ENCODE measurements around the gene PCSK6. TPM values are rescaled to one million over a fixed set of nuclear protein-coding genes. Genes with fewer than 3 reads are reported as not detected.

The PCSK6 gene
- total RNA-seq, 1 donor from 2014 or later, result 1.1 TPM

GRCh38 chr15:101273534-101273933 is 216.0 kb downstream of the PCSK6 start:
- no peak for TF ChIP-seq CTCF (IDR thresholded peaks at IDR 0.05)
- DNase-seq, result no peak
- intact Hi-C loops (cut with micrococcal nuclease), result no loop called here
- Mint-ChIP-seq H3K27ac (no peak overlapping the region), H3K27me3 (no peaks in the 10 kb centered on the region), H3K9me3 (no peaks in the 10 kb centered on the region), H3K4me1 (peaks cover 14% of the 10 kb centered on the region), H3K4me3 (no peak overlapping the region), H3K36me3 (ENCODE audit: low read depth) (peaks cover 65% of the 10 kb centered on the region)
- ATAC-seq (ENCODE audit: low read depth), result no peak
- ChIA-PET CTCF (interaction anchor here (1.2 kb wide), 1 partner anchor 15 kb away, joined by 4 read pairs; no protein-coding TSS in a partner anchor), POLR2A (no interaction called here)

- POLR2A ChIA-PET, result no interaction called here
- no peak for TF ChIP-seq CTCF (IDR thresholded peaks at IDR 0.05)
- H3K4me1 Mint-ChIP-seq, result peaks cover 8% of the 10 kb centered on the region
- peaks cover 65% of the 10 kb centered on the region for H3K36me3 Mint-ChIP-seq (ENCODE audit: low read depth)
- CTCF ChIA-PET, result interaction anchor here (1.2 kb wide), 1 partner anchor 14 kb away, joined by 4 read pairs; no protein-coding TSS in a partner anchor
- intact Hi-C loops (cut with micrococcal nuclease), result no loop called here
- DNase-seq (no peak), ATAC-seq (ENCODE audit: low read depth) (no peak)
- H3K27me3 Mint-ChIP-seq, result no peaks in the 10 kb centered on the region
- no peak overlapping the region for H3K27ac Mint-ChIP-seq
- no peak overlapping the region for H3K4me3 Mint-ChIP-seq
- no peaks in the 10 kb centered on the region for H3K9me3 Mint-ChIP-seq
These were observed 216.9 kb downstream of the PCSK6 start for GRCh38 chr15:101272584-101272983.

GRCh38 chr15:101269479-101270223 is 219.9 kb downstream of the PCSK6 start:
- no peak overlapping the region for H3K27ac Mint-ChIP-seq
- ChIA-PET POLR2A (no interaction called here), CTCF (no interaction called here)
- H3K4me3 Mint-ChIP-seq, result no peak overlapping the region
- no peaks in the 10 kb centered on the region for H3K9me3 Mint-ChIP-seq
- ATAC-seq (ENCODE audit: low read depth), result no peak
- DNase-seq, result no peak
- TF ChIP-seq CTCF (IDR thresholded peaks at IDR 0.05), result no peak
- no peaks in the 10 kb centered on the region for H3K4me1 Mint-ChIP-seq
- intact Hi-C loops (cut with micrococcal nuclease), result no loop called here
- H3K36me3 Mint-ChIP-seq (ENCODE audit: low read depth), result peaks cover 54% of the 10 kb centered on the region
- no peaks in the 10 kb centered on the region for H3K27me3 Mint-ChIP-seq

GRCh38 chr15:101267320-101268104 is 222.0 kb downstream of the PCSK6 start:
- no peaks in the 10 kb centered on the region for H3K9me3 Mint-ChIP-seq
- H3K36me3 Mint-ChIP-seq (ENCODE audit: low read depth), result peaks cover 33% of the 10 kb centered on the region
- H3K27ac Mint-ChIP-seq, result no peak overlapping the region
- H3K4me3 Mint-ChIP-seq, result no peak overlapping the region
- POLR2A ChIA-PET, result interaction anchor here (1.0 to 1.2 kb wide), 2 partner anchors 16 to 26 kb away, joined by 3 to 4 read pairs; partner anchors contain the start of gene CHSY1
- no peaks in the 10 kb centered on the region for H3K27me3 Mint-ChIP-seq
- intact Hi-C loops (cut with micrococcal nuclease), result no loop called here
- TF ChIP-seq CTCF (IDR thresholded peaks at IDR 0.05), result no peak
- H3K4me1 Mint-ChIP-seq, result no peaks in the 10 kb centered on the region
- DNase-seq (no peak), ATAC-seq (ENCODE audit: low read depth) (no peak)
- CTCF ChIA-PET, result interaction anchor here (1.5 to 1.9 kb wide), 2 partner anchors 9 to 180 kb away, joined by 3 to 5 read pairs; no protein-coding TSS in a partner anchor

GRCh38 chr15:101266787-101267186 is 222.7 kb downstream of the PCSK6 start:
- intact Hi-C loops (cut with micrococcal nuclease), result no loop called here
- H3K4me1 Mint-ChIP-seq, result no peaks in the 10 kb centered on the region
- ChIA-PET CTCF (interaction anchor here (1.5 kb wide), 1 partner anchor 179 kb away, joined by 3 read pairs; no protein-coding TSS in a partner anchor), POLR2A (interaction anchor here (1.2 kb wide), 1 partner anchor 27 kb away, joined by 4 read pairs; no protein-coding TSS in a partner anchor)
- H3K27ac Mint-ChIP-seq, result no peak overlapping the region
- peaks cover 26% of the 10 kb centered on the region for H3K36me3 Mint-ChIP-seq (ENCODE audit: low read depth)
- H3K9me3 Mint-ChIP-seq, result no peaks in the 10 kb centered on the region
- ATAC-seq (ENCODE audit: low read depth) (no peak), DNase-seq (no peak)
- H3K4me3 Mint-ChIP-seq, result no peak overlapping the region
- TF ChIP-seq CTCF (IDR thresholded peaks at IDR 0.05), result no peak
- H3K27me3 Mint-ChIP-seq, result no peaks in the 10 kb centered on the region

All from activated B cell treated with CpG ODN at 0.5 μM for 24 hours (primary cell).